Colonic mucosa (tissue), 4 donors: ENCODE data around the gene TRRAP. TPM values are rescaled to one million over a fixed set of nuclear protein-coding genes. Genes with fewer than 3 reads are reported as not detected.

Source experiments
- DNase-seq: peaks from one replicate; pipeline ENCODE4 v3.0.0-alpha.2; 2020
- H3K27ac ChIP-seq: fragments of 200-600 bp; one replicate; pipeline ENCODE4 v1.8.0; 2021
- H3K27me3 ChIP-seq: fragments of 200-600 bp; one replicate; pipeline ENCODE4 v1.8.0; 2021
- H3K36me3 ChIP-seq: fragments of 200-600 bp; one replicate; pipeline ENCODE4 v1.8.0; 2021
- H3K4me1 ChIP-seq: fragments of 200-600 bp; one replicate; pipeline ENCODE4 v1.8.0; 2021; ENCODE audit warnings: mild to moderate bottlenecking
- H3K4me3 ChIP-seq: fragments of 200-600 bp; one replicate; pipeline ENCODE4 v1.8.0; 2021
- H3K9ac ChIP-seq, 2 donors: one replicate each; pipeline ENCODE4 v1.7.0; 2013; ENCODE audit warnings: control low read depth in 2 of 2, low read depth in 2 of 2, low read length in 2 of 2
- H3K9me3 ChIP-seq: fragments of 200-600 bp; one replicate; pipeline ENCODE4 v1.8.0; 2021
- intact Hi-C: fragments of 100-400 bp; cut with DNase I; formaldehyde crosslinking; loops from one replicate; pipeline ENCODE4 v1.14.1; 2022
- total RNA-seq, 2 donors: library from RNA; stranded (reverse); fragmentation: NEBNext Ultra II Directional in 1 of 2; extraction: Animal tissue kit (Norgen Biotek cat#: 25700) in 1 of 2; gene quantifications; one replicate each; pipeline ENCODE4 v1.2.1, GENCODE V29; 2021
- TF ChIP-seq, protein P1 (sequence below): fragments of 200-600 bp; IDR thresholded peaks from one replicate; pipeline ENCODE4 v1.8.0; 2022; ENCODE audit warnings: antibody characterized with exemption, mild to moderate bottlenecking
- donor health status: healthy.
- donor health status: DM: no; HTN: no; CAD: no.
- donor health status: DM: no; HTN: no; CAD: no.

Gene TRRAP
- total RNA-seq, 2 donors from 2014 or later: 33.3 to 39.4 TPM

DNA sequence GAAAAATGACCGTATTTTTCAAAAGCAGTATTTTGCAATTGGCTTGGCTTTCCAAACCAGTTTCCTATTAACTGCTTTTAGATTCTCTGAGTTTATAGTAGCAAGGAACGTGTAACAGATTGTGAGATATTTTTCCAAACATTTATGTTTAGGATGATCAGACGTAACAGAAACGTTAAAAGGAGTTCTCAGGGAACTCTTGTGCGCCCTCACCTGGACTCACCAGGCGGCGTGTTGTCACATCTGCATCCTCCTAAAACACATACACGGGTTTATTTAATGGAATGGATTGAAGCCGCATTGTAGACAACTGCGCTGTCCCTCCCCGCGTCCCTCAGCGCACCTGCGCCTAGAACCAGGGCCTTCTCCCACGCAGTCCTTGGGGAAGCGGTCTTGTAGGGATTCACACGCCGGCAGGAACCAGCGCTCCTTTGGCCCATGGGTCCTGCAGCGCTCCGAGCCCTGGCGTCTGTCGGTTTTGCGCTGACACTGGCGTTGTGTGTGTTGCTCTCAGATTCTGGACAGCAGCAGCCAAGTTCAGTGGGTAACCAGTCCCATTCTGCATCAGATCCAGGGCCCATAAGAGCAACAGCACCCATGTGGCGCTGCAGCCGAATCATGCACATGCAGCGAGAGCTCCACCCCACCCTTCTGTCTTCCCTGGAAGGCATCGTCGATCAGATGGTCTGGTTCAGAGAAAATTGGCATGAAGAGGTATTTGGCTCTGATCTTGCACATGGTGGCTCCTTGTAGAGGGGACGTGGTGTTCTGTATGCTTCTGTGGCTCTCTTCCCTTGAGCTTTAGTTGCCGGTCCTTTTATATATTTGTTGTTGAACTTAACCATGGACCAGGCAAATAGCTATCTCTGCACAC, 114.9 kb downstream of the TRRAP start:
- Histone ChIP-seq H3K27ac (no peak overlapping the region), H3K27me3 (no peaks in the 10 kb centered on the region), H3K36me3 (peaks cover 15% of the 10 kb centered on the region), H3K9me3 (no peaks in the 10 kb centered on the region), H3K9ac (no peak overlapping the region), H3K4me3 (no peak overlapping the region), H3K4me1 (no peaks in the 10 kb centered on the region)
- intact Hi-C loops: no loop called here
- DNase-seq: no peak
- TF ChIP-seq, protein P1, sequence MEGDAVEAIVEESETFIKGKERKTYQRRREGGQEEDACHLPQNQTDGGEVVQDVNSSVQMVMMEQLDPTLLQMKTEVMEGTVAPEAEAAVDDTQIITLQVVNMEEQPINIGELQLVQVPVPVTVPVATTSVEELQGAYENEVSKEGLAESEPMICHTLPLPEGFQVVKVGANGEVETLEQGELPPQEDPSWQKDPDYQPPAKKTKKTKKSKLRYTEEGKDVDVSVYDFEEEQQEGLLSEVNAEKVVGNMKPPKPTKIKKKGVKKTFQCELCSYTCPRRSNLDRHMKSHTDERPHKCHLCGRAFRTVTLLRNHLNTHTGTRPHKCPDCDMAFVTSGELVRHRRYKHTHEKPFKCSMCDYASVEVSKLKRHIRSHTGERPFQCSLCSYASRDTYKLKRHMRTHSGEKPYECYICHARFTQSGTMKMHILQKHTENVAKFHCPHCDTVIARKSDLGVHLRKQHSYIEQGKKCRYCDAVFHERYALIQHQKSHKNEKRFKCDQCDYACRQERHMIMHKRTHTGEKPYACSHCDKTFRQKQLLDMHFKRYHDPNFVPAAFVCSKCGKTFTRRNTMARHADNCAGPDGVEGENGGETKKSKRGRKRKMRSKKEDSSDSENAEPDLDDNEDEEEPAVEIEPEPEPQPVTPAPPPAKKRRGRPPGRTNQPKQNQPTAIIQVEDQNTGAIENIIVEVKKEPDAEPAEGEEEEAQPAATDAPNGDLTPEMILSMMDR: no peak

DNA sequence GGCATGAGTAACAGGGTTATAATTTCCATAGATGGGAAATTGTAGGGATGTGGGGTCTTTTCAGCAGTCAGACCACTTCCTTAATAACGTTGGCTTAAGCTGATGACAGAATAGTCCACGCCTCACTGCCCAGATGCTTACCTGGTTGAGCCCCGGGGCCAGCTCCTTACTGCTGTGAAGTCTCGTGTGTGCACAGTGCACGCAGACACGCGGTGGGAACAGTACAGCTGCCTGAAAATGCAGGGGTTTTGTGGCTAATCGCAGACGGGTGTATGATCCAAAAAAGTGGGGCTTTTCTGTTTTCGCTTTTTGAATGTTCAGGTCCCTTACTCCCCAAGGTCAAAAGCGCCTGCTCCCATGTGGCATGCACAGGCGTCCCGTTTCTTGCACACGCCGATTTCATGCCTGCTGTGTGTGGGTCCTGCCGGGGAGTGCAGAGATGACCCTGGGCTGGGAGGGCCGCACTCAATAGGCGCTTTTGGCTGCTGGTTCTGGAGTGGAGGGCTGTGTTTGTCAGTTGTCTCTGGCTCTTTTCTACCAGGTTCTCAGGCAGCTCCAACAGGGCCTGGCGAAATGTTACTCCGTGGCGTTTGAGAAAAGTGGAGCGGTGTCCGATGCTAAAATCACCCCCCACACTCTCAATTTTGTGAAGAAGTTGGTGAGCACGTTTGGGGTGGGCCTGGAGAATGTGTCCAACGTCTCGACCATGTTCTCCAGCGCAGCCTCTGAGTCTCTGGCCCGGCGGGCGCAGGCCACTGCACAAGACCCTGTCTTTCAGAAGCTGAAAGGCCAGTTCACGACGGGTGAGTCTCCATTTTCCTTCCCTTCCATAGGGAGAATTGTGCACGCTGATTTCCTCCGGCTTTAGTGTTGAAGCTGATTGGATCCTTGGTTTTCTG, 116.0 kb downstream of the TRRAP start:
- no peak overlapping the region for H3K9ac ChIP-seq
- intact Hi-C loops: no loop called here
- H3K4me3 ChIP-seq: no peak overlapping the region
- no peaks in the 10 kb centered on the region for H3K27me3 ChIP-seq
- no peak overlapping the region for H3K27ac ChIP-seq
- no peaks in the 10 kb centered on the region for H3K4me1 ChIP-seq
- TF ChIP-seq, protein P1: no peak
- H3K36me3 ChIP-seq: peaks cover 7% of the 10 kb centered on the region
- no peak for DNase-seq
- H3K9me3 ChIP-seq: no peaks in the 10 kb centered on the region

DNA sequence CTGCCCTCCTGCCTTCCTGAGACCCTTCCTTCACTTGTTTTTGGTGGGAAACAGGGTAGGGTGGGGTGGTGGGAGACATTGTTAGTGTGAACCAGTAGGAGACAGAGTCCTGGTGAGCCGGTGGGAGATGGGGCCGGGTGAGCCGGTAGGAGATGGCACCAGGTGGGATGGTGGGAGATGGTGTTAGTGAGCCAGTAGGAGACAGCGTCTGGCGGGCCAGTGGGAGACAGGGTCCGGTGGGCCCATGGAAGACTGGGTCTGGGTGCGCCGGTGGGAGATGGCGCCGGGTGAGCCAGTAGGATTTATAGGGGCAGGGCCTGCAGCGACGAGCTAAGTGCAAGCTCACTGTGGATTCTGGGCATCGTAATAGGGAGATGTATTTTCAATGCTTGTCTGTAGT, 116.8 kb downstream of the TRRAP start:
- H3K27me3 ChIP-seq: no peaks in the 10 kb centered on the region
- no peak overlapping the region for H3K4me3 ChIP-seq

DNA sequence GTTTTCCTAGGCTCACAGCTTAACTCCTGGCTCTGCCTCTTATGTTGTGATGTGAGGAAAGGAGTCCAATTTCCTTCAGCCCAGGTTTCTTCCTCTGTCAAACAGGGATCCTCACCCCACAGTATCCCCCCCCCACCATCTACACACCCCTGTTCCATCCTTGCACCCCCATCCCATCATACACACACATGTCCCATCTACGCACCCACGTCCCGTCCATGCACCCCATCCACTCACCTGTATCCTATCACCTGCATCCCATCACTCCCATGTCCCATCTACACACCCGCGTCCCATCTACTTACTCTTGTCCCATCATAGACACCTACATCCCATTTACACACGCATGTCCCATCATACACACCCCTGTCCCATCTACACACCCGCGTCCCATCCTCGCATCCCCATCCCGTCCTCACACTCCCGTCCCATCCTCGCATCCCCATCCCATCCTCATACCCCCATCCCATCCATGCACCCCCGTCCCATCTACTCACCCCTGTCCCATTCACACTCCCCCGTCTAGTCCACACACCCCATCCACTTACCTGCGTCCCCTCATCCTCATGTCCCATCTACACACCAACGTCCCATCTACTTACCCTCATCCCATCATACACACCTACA, 117.3 kb downstream of the TRRAP start:
- DNase-seq: no peak
- TF ChIP-seq, protein P1: no peak
- no peaks in the 10 kb centered on the region for H3K9me3 ChIP-seq
- no peak overlapping the region for H3K27ac ChIP-seq
- no peak overlapping the region for H3K9ac ChIP-seq
- H3K27me3 ChIP-seq: no peaks in the 10 kb centered on the region
- H3K4me1 ChIP-seq: no peaks in the 10 kb centered on the region
- no peak overlapping the region for H3K4me3 ChIP-seq
- intact Hi-C loops: no loop called here
- peaks cover 4% of the 10 kb centered on the region for H3K36me3 ChIP-seq

More for the DNA sequence above, 116.8 kb downstream of the TRRAP start:
- Histone ChIP-seq H3K36me3 (peaks cover 4% of the 10 kb centered on the region), H3K9ac (no peak overlapping the region), H3K9me3 (no peaks in the 10 kb centered on the region), H3K4me1 (no peaks in the 10 kb centered on the region), H3K27ac (no peak overlapping the region)
- no peak for DNase-seq
- intact Hi-C loops: no loop called here
- TF ChIP-seq, protein P1: no peak

DNA sequence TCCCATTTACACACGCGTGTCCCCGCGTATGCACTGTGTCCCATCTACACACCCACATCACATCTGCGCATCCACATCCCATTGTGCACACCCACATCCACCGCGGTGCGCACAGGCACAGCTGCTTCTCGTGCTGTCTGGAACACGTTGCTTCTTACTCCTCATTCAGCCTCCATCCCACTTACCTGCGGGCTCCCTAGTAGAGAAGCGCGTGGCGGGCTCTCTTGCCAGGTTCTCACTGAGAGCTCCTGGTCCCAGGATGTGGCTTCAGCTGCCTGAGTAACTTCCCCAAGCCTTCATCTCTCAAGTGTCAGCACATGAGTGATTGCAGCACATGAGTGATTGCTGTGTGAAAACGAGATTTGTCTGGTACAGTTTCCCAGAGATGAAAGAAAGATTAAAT, 117.8 kb downstream of the TRRAP start:
- TF ChIP-seq, protein P1: no peak
- Histone ChIP-seq H3K27me3 (no peaks in the 10 kb centered on the region), H3K9ac (no peak overlapping the region), H3K27ac (no peak overlapping the region), H3K4me1 (no peaks in the 10 kb centered on the region), H3K4me3 (no peak overlapping the region), H3K9me3 (no peaks in the 10 kb centered on the region), H3K36me3 (no peaks in the 10 kb centered on the region)
- intact Hi-C loops: no loop called here
- DNase-seq: no peak
